HepG2 (cell line): ENCODE data around the gene FNDC8. TPM values are rescaled to one million over a fixed set of nuclear protein-coding genes. Genes with fewer than 3 reads are reported as not detected.
A peak's percentile ranks its signal among the peaks of the same experiment; 100 is the strongest.

ENCODE experiments used
- ARID2 ChIP-seq: sonication (generic); formaldehyde crosslinking; IDR thresholded peaks from 2 replicates; pipeline ENCODE4 v1.8.1; 2022; ENCODE audit warnings: mild to moderate bottlenecking, missing genetic modification reagents, borderline replicate concordance
- ATRX ChIP-seq: sonication (generic); formaldehyde crosslinking; IDR thresholded peaks from 2 replicates; pipeline ENCODE4 v1.4.0; 2020; ENCODE audit warnings: missing genetic modification reagents, borderline replicate concordance
- DMAP1 ChIP-seq: IDR thresholded peaks from 2 replicates; pipeline ENCODE4 v1.6.1; 2016
- ETV5 ChIP-seq: IDR thresholded peaks from 2 replicates; pipeline ENCODE4 v1.6.1; 2018; ENCODE audit warnings: missing biosample characterization, missing genetic modification reagents, inconsistent platforms, borderline replicate concordance
- GLI4 ChIP-seq: sonication (generic); formaldehyde crosslinking; IDR thresholded peaks from 2 replicates; pipeline ENCODE4 v1.5.1; 2020; ENCODE audit warnings: missing genetic modification reagents, mild to moderate bottlenecking, moderate library complexity, borderline replicate concordance
- HES4 ChIP-seq: sonication (generic); formaldehyde crosslinking; IDR thresholded peaks from 2 replicates; pipeline ENCODE4 v1.9.0; 2021; ENCODE audit warnings: mild to moderate bottlenecking, missing genetic modification reagents, borderline replicate concordance
- MIER3 ChIP-seq: IDR thresholded peaks from 2 replicates; pipeline ENCODE4 v1.6.1; 2016; ENCODE audit warnings: missing compliant biosample characterization, borderline replicate concordance
- NFE2L2 ChIP-seq: fragments of 150-350 bp; IDR thresholded peaks from 2 replicates; pipeline ENCODE4 v1.6.1; 2014; ENCODE audit warnings: low read length
- RNF219 ChIP-seq: sonication (generic); formaldehyde crosslinking; IDR thresholded peaks from 2 replicates; pipeline ENCODE4 v1.5.0; 2020; ENCODE audit warnings: mild to moderate bottlenecking, missing genetic modification reagents
- SMAD1 ChIP-seq: sonication (generic); formaldehyde crosslinking; IDR thresholded peaks from 2 replicates; pipeline ENCODE4 v1.4.0; 2020; ENCODE audit warnings: missing genetic modification reagents, low read depth, mild to moderate bottlenecking, borderline replicate concordance
- TARDBP ChIP-seq: sonication (generic); formaldehyde crosslinking; IDR thresholded peaks from 2 replicates; pipeline ENCODE4 v1.8.0; 2022; ENCODE audit warnings: mild to moderate bottlenecking, missing genetic modification reagents
- ZFP36L1 ChIP-seq: sonication (generic); formaldehyde crosslinking; IDR thresholded peaks from 2 replicates; pipeline ENCODE4 v1.8.0; 2022; ENCODE audit warnings: mild to moderate bottlenecking, missing genetic modification reagents, moderate library complexity
- ZNF501 ChIP-seq: sonication (generic); formaldehyde crosslinking; IDR thresholded peaks from 2 replicates; pipeline ENCODE4 v1.5.1; 2020; ENCODE audit warnings: mild to moderate bottlenecking, moderate library complexity, missing genetic modification reagents
- ZNF556 ChIP-seq: sonication (generic); formaldehyde crosslinking; IDR thresholded peaks from 2 replicates; pipeline ENCODE4 v1.4.0; 2020; ENCODE audit warnings: mild to moderate bottlenecking, missing genetic modification reagents, borderline replicate concordance
- ZNF580 ChIP-seq: IDR thresholded peaks from 2 replicates; pipeline ENCODE4 v1.6.1; 2016; ENCODE audit warnings: low read depth, borderline replicate concordance
- ZNF598 ChIP-seq: sonication (generic); formaldehyde crosslinking; IDR thresholded peaks from 2 replicates; pipeline ENCODE4 v1.5.1; 2020; ENCODE audit warnings: mild to moderate bottlenecking, missing genetic modification reagents, borderline replicate concordance
- ZNF724P ChIP-seq: sonication (generic); formaldehyde crosslinking; IDR thresholded peaks from 2 replicates; pipeline ENCODE4 v1.8.0; 2022; ENCODE audit warnings: missing genetic modification reagents, borderline replicate concordance
- ZNF841 ChIP-seq: sonication (generic); formaldehyde crosslinking; IDR thresholded peaks from 2 replicates; pipeline ENCODE4 v1.8.1; 2023; ENCODE audit warnings: missing genetic modification reagents, borderline replicate concordance
- polyA plus RNA-seq, 8 experiments: library from polyadenylated mRNA; depleted of rRNA in 3 of 8; stranded (reverse) in 7 of 8; unstranded in 1 of 8; fragments of >200 nt; fragmentation: Illumina TruSeq in 4 of 8; extraction: Trizol in 4 of 8; gene quantifications; 2 replicates each; pipeline versions ENCODE4 v1.2.1 to v1.2.3, GENCODE V29; 2011 to 2016; ENCODE audit warnings: low read depth in 4 of 8, missing spikeins in 1 of 8, mixed read lengths in 1 of 8; ENCODE audit not compliant: insufficient read depth in 1 of 8
- total RNA-seq, 5 experiments: library from RNA; depleted of rRNA; stranded (reverse); fragments of >200 nt; fragmentation: Illumina TruSeq; extraction: Trizol; gene quantifications; 2 replicates each; pipeline ENCODE4 v1.2.3, GENCODE V29; 2016; ENCODE audit warnings: low read depth in 1 of 5
- TF ChIP-seq, protein P1 (sequence below): sonication (generic); formaldehyde crosslinking; IDR thresholded peaks from 2 replicates; pipeline ENCODE4 v1.4.0; 2020; ENCODE audit warnings: missing genetic modification reagents
- TF ChIP-seq, protein P2 (sequence below): sonication (generic); formaldehyde crosslinking; IDR thresholded peaks from 2 replicates; pipeline ENCODE4 v1.4.0; 2020; ENCODE audit warnings: missing genetic modification reagents
- TF ChIP-seq, protein P3 (sequence below): sonication (generic); formaldehyde crosslinking; IDR thresholded peaks from 2 replicates; pipeline ENCODE4 v1.4.0; 2020; ENCODE audit warnings: missing genetic modification reagents, low read depth, mild to moderate bottlenecking, borderline replicate concordance
- TF ChIP-seq, protein P4 (sequence below): IDR thresholded peaks from 2 replicates; pipeline ENCODE4 v1.6.1; 2018; ENCODE audit warnings: missing genetic modification reagents, mild to moderate bottlenecking, missing compliant biosample characterization

Gene FNDC8
- total and polyA plus RNA-seq, 2 of the 13 experiments (the other 11 are each of a cell fraction or from before 2014, with no cell fraction given): not detected

DNA sequence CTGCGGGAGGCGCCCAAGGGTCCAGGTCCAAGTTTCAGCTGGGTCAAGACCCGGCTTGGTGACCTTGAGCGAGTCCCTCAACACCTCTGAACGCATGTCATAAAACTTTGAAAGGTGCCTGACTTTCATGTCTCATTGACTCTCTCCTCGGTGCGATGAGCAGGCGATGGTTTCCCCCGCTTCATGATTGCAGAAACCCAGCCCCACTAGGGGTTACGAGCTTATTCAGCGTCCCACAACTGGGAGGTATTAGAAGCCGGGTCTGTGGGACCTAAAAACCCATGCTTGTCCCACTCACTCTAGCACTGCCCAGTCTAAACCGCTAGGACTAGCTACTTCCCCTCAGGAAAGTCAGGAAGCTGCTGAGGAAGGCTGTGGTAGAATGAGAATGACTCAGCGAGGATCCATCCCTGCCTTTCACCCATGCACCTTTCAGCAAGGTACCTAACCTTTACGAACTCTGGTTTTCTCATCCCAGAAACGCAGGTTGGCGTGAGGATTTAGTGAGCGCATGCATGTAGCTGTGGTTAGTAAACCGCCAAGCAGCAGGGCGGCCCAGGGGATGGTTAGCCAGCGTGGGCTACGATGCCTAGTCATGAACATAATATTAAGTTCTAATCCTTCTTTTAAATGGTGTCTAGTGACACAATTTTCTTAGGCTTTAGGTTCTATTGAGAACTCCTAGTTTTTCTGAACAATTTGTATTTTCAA is 31.7 kb upstream of the FNDC8 start (continued):
- TF ChIP-seq, protein P1, sequence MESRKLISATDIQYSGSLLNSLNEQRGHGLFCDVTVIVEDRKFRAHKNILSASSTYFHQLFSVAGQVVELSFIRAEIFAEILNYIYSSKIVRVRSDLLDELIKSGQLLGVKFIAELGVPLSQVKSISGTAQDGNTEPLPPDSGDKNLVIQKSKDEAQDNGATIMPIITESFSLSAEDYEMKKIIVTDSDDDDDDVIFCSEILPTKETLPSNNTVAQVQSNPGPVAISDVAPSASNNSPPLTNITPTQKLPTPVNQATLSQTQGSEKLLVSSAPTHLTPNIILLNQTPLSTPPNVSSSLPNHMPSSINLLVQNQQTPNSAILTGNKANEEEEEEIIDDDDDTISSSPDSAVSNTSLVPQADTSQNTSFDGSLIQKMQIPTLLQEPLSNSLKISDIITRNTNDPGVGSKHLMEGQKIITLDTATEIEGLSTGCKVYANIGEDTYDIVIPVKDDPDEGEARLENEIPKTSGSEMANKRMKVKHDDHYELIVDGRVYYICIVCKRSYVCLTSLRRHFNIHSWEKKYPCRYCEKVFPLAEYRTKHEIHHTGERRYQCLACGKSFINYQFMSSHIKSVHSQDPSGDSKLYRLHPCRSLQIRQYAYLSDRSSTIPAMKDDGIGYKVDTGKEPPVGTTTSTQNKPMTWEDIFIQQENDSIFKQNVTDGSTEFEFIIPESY: peak; percentile 83; the same call in 1 of the 2 replicates
- TF ChIP-seq MIER3 (CRISPR knock-in tag) (no peak), ETV5 (CRISPR knock-in tag) (no peak; the same call in 1 of the 2 replicates), ZNF556 (0 out of 2 replicates have a peak, but pooled peaks have one; percentile 23), ZNF598 (no peak), ZNF501 (CRISPR knock-in tag) (peak; percentile 39; the same call in 1 of the 2 replicates), DMAP1 (CRISPR knock-in tag) (0 out of 2 replicates have a peak, but pooled peaks have one; percentile 45), ZNF841 (CRISPR knock-in tag) (no peak), ATRX (no peak), RNF219 (CRISPR knock-in tag) (no peak), ZNF580 (0 out of 2 replicates have a peak, but pooled peaks have one; percentile 13), SMAD1 (CRISPR knock-in tag) (no peak), NFE2L2 (peak; percentile 76), ARID2 (CRISPR knock-in tag) (no peak), ZFP36L1 (CRISPR knock-in tag) (no peak), TARDBP (CRISPR knock-in tag) (peak; percentile 28; the same call in 1 of the 2 replicates), HES4 (0 out of 2 replicates have a peak, but pooled peaks have one; percentile 5), ZNF724P (CRISPR knock-in tag) (no peak), GLI4 (no peak)
- TF ChIP-seq, protein P2, sequence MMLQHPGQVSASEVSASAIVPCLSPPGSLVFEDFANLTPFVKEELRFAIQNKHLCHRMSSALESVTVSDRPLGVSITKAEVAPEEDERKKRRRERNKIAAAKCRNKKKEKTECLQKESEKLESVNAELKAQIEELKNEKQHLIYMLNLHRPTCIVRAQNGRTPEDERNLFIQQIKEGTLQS (CRISPR knock-in tag): no peak
- TF ChIP-seq, protein P3, sequence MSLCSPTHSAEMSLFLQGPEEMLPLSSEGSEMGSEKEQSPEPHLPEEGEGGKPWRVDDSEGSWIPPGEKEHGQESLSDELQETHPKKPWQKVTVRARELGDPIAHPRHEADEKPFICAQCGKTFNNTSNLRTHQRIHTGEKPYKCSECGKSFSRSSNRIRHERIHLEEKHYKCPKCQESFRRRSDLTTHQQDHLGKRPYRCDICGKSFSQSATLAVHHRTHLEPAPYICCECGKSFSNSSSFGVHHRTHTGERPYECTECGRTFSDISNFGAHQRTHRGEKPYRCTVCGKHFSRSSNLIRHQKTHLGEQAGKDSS: no peak
- TF ChIP-seq, protein P4, sequence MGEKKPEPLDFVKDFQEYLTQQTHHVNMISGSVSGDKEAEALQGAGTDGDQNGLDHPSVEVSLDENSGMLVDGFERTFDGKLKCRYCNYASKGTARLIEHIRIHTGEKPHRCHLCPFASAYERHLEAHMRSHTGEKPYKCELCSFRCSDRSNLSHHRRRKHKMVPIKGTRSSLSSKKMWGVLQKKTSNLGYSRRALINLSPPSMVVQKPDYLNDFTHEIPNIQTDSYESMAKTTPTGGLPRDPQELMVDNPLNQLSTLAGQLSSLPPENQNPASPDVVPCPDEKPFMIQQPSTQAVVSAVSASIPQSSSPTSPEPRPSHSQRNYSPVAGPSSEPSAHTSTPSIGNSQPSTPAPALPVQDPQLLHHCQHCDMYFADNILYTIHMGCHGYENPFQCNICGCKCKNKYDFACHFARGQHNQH: no peak
